GM12874 (cell line): Measurements from ENCODE around the gene PUS7L.
A peak's percentile ranks its signal among the peaks of the same experiment; 100 is the strongest.

Experiments used
- TF ChIP-seq, protein P1 (sequence below): IDR thresholded peaks from 2 replicates; pipeline ENCODE4 v1.5.1; 2011; ENCODE audit warnings: low read depth, mild to moderate bottlenecking, control low read depth, low read length, moderate library complexity; ENCODE audit not compliant: insufficient read depth

Gene PUS7L, protein sequence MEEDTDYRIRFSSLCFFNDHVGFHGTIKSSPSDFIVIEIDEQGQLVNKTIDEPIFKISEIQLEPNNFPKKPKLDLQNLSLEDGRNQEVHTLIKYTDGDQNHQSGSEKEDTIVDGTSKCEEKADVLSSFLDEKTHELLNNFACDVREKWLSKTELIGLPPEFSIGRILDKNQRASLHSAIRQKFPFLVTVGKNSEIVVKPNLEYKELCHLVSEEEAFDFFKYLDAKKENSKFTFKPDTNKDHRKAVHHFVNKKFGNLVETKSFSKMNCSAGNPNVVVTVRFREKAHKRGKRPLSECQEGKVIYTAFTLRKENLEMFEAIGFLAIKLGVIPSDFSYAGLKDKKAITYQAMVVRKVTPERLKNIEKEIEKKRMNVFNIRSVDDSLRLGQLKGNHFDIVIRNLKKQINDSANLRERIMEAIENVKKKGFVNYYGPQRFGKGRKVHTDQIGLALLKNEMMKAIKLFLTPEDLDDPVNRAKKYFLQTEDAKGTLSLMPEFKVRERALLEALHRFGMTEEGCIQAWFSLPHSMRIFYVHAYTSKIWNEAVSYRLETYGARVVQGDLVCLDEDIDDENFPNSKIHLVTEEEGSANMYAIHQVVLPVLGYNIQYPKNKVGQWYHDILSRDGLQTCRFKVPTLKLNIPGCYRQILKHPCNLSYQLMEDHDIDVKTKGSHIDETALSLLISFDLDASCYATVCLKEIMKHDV

DNA sequence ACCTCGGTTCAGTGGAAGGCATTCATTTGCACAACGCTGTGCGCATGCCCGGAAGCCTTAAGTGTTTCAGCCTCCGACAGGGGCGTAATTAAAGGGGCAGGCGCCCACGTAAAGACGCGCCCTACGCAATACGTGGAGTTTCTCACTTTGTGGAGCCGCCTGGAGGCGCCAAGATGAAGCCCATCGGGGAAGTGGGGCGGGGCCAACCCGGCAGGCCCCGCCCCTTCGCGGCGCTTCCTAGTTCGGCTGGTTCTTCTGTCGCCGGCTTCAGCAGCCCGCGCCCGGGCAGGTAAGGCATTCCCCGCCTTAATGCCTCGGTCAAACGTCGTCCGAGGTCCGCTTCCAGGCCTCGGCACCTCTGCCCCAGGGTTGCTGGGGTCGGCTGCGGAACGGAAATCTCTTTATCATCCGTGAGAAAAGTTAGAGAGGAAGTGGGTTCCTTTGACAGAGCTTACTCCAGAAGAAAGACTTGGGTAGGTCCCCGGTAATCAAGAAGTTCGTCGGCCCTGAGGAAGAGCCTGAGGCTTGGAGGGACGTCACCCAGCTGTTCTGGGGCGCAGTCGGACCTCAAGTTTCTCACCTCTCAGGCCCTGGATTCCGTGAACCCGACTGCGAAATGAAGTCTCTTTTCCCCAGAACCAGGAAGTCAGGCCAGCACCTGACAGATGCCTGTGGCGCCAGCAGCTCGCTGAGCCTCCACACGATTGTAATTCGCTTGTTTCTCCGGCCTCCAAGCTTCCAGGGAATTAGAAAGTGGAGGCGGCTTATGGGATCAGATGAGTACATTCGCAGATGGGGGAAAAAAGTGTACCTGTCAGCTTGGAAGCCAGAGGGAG is at the start of gene PUS7L, which contains the start of gene IRAK4:
Gene PUS7L, minus strand, starts transcription at position 63 of the 836 bp plus-strand sequence. CDS start 3,545 bp downstream, outside the sequence.
Gene IRAK4, plus strand, starts transcription at position 224 of the 836 bp plus-strand sequence. CDS start 9,161 bp downstream, outside the sequence.
- TF ChIP-seq, protein P1, sequence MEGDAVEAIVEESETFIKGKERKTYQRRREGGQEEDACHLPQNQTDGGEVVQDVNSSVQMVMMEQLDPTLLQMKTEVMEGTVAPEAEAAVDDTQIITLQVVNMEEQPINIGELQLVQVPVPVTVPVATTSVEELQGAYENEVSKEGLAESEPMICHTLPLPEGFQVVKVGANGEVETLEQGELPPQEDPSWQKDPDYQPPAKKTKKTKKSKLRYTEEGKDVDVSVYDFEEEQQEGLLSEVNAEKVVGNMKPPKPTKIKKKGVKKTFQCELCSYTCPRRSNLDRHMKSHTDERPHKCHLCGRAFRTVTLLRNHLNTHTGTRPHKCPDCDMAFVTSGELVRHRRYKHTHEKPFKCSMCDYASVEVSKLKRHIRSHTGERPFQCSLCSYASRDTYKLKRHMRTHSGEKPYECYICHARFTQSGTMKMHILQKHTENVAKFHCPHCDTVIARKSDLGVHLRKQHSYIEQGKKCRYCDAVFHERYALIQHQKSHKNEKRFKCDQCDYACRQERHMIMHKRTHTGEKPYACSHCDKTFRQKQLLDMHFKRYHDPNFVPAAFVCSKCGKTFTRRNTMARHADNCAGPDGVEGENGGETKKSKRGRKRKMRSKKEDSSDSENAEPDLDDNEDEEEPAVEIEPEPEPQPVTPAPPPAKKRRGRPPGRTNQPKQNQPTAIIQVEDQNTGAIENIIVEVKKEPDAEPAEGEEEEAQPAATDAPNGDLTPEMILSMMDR: peak; percentile 48

DNA sequence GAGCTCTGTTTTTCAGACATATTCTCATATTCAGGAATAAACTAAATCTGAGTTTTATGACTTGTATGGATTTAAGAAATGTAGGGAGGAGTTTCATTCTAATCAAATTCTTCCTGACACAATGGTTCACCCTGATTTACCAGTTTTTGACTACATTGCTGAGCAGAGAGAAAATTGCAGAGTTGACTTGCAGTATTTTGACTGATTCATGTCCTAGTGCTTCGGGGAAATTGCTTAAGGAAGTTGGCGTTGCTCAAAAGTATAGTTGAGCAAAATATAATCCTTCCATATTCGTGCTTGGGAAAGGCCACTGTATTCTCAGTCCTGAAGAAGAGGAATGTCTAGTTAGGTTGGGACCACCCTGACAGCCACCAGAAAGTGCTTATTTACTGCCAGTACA is 48.8 kb upstream of the PUS7L start:
- TF ChIP-seq, protein P1: no peak

DNA sequence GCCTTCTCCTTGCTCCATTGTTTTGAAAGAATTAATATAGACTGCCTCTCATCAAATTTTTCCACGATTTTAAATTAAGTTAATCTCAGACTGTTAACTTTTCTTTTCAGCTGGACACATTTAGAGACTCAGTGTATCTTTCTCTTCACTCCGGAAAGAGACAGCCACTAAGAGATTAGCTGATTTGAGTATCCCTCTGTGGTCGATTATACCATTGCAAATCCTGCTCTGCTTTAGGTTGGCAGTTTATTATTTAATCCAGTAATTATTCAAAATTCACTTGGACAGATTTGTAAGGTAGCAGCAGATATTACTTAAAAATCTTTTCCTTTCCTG is 48.1 kb upstream of the PUS7L start:
- TF ChIP-seq, protein P1: no peak

DNA sequence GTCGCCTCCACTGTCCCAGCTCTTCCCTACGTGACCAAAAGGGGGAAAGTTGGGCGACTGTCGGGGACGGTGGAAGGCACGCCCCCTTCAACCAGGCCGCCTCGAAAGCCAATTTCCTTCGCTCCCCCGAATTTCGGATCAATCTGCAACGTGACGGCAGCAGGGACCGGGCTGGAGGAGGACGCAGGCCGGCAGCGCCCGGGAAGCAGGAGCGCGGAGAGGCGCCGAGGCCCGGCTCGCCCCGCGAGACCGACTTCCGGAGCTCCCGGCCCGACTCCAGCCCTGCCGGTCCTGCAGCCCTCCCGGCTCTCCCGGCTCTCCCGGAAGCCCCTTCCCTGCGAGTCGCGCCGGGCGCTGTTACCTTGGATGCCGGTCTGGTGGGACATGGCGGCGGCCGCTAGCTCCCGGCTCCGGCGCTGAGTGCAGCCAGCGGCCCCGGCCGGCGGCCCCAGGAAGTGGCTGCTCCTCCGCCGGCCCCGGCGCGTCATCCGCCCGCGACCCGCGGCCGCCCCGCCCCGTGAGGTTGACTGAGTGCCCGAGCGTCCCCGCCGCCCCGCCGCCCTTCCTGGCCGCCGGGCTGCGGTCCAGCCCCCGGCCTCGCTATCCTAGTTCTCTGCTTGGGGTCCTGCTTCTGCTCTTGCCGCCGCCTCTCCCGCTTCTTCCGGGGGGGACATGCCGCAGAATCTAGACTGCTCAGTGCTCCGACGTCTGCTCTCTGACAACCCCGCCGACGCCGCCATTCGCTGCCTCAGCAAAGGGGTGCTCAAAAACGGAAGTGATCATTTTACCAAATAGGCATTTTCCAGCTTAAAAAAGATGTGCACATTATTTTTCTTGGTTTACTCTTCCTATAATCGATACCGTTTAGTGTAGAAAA is 47.5 kb upstream of the PUS7L start, which contains the start of gene TWF1:
Gene TWF1, minus strand, starts transcription at position 458 of the 877 bp plus-strand sequence. Its CDS starts 72 bp downstream, at position 386.
- TF ChIP-seq, protein P1: no peak; the same call in 1 of the 2 replicates

DNA sequence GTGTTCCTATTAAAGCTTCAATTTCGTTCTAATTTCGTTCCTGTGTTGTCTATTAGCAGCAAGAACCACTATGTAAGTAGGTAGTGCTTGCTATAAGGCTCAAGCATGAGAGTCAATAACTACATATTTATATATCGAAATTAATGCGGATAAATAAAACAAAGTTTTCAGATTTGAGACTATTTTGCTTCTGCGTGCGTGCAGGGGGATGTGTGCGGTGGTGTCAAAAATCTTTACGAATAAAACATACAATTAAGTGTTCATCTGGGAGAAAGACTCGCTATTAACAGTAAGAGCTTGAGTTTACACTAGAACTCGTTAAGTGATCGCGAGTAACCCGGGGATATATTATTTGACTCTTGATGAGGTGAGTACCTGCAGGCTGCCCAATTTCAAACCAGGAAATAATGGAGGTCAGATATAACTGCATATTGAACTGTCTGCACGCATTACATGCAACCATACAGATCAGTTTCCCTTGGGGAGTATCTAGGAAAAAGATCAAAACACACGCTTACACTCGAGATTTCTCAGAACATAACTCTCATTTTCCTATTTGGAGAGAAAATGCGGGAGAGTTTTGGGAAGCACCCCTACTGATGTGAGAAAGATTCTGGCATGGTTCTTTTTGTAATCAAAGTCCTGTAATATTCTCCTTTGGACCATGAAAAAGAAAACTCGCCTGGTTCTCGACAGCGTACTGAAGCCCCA is 46.7 kb upstream of the PUS7L start:
- TF ChIP-seq, protein P1: no peak

DNA sequence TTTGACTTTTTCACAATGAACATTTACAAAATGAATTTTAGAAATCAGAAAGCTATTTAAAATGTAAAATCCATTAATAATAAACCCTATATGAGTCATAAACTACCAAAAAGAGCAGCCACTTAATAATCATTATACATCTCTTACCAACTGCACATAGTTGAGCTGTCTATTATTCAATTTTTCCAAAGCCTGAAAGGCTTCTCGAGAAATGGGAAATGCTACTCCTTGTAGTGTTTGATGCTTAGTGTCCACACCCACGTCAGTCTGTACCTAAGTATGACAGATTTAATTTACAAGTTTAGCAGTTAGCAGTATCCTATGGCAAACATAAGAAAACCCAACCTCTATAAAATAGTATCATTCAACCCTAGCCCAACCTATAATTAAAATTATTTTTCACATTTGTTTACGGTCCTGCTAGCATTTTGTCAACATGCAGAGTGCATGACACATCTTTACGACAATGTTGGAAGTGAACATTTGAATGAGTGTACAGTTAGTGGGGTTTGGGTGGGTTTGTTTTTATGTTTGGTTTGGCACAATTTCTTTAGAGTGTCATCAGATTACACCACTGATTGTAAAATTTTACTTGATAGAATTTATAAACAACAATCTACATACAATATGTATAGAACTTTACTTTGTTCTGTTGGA is 39.1 kb upstream of the PUS7L start:
- TF ChIP-seq, protein P1: no peak
